Measurements from ENCODE around the gene SDE2. TPM values are rescaled to one million over a fixed set of nuclear protein-coding genes. Genes with fewer than 3 reads are reported as not detected.

Gene SDE2
- total and polyA plus RNA-seq, 2 of the 4 experiments (the other 2 are of a cell fraction) = 8.5 to 14.7 TPM

GRCh38 chr1:226023735-226024134, 24.6 kb upstream of the SDE2 start:
- Histone ChIP-seq H2AK5ac (ENCODE audit: low read depth, low read length) (no peak overlapping the region), H2AK9ac (replicated peaks; ENCODE audit: low read depth, low read length, poor library complexity) (no peak overlapping the region), H3K9me3 (ENCODE audit: control insufficient read depth, insufficient read depth, low read length) (no peaks in the 10 kb centered on the region), H3K9ac (ENCODE audit: low read depth, low read length) (no peak overlapping the region), H2BK15ac (ENCODE audit: low read depth, low read length) (no peak overlapping the region), H4K8ac (ENCODE audit: low read depth in 2 of 2, low read length in 2 of 2) (no peak overlapping the region), H3K27me3 (ENCODE audit: control insufficient read depth, insufficient read depth, low read length) (peaks cover 9% of the 10 kb centered on the region), H4K20me1 (ENCODE audit: insufficient read depth, low read length) (no peaks in the 10 kb centered on the region; the same call in 1 of the 2 replicates), H3K14ac (replicated peaks; ENCODE audit: low read depth, low read length) (no peak overlapping the region), H3K79me1 (ENCODE audit: low read depth in 1 of 2, low read length in 2 of 2) (no peaks in the 10 kb centered on the region), H3K9me1 (ENCODE audit: insufficient read depth, low read length) (no peaks in the 10 kb centered on the region), H4K91ac (ENCODE audit: insufficient read depth, low read depth, low read length) (no peak overlapping the region), H4K5ac (ENCODE audit: low read depth, low read length) (no peak overlapping the region), H3K18ac (ENCODE audit: low read depth, low read length) (no peak overlapping the region), H3K4me1 (ENCODE audit: control insufficient read depth, insufficient read depth, low read length) (no peaks in the 10 kb centered on the region), H3K23ac (ENCODE audit: low read depth, low read length) (no peak overlapping the region), H3K4me3 (ENCODE audit: insufficient read depth, low read depth, low read length) (no peak overlapping the region), H3K27ac (ENCODE audit: insufficient read depth, low read length) (no peak overlapping the region), H2AFZ (replicated peaks; ENCODE audit: low read length, poor library complexity) (no peak overlapping the region), H3K4ac (ENCODE audit: low read depth, low read length) (no peak overlapping the region), H3K56ac (ENCODE audit: extremely low read depth, insufficient read depth, low read length) (no peak overlapping the region), H2BK120ac (ENCODE audit: low read depth, low read length) (no peak overlapping the region), H2BK5ac (ENCODE audit: low read depth, low read length, poor library complexity, severe bottlenecking) (no peak overlapping the region), H3K36me3 (ENCODE audit: control insufficient read depth, insufficient read depth, low read length) (no peaks in the 10 kb centered on the region), H3K4me2 (ENCODE audit: low read depth, low read length) (no peak overlapping the region), H2BK20ac (ENCODE audit: low read depth, low read length) (no peak overlapping the region)
- dilution Hi-C loops (cut with HindIII; ENCODE audit: low sequenced_read_pairs, unreplicated experiment) (no loop called here), intact Hi-C loops (cut with micrococcal nuclease) (no loop called here), in situ Hi-C loops (cut with MboI; ENCODE audit: low sequenced_read_pairs) (no loop called here)
- ATAC-seq (ENCODE audit: low read depth) (no peak), DNase-seq (no peak)
- no CpG with 5 or more reads among the region's 5 CpGs for WGBS, 2 experiments (ENCODE audit: extremely low coverage in 2 of 2, insufficient read length in 1 of 2)
- CTCF ChIA-PET = no interaction called here
- POLR2A ChIA-PET (ENCODE audit: unreplicated experiment) = no interaction called here
- BruUV-seq (replicated peaks) = no TSS peak
- TF ChIP-seq MAZ (IDR thresholded peaks at IDR 0.05; ENCODE audit: borderline replicate concordance, low read depth, low read length) = no peak

All from IMR-90 (cell line).